Suprapubic skin (tissue), 4 donors: ENCODE measurements around the gene PFKFB3. TPM values are rescaled to one million over a fixed set of nuclear protein-coding genes. Genes with fewer than 3 reads are reported as not detected.

Experiments
- DNase-seq, 2 donors: peaks; one replicate each; pipeline ENCODE4 v3.0.0-alpha.2; 2019; ENCODE audit warnings: low spot score in 2 of 2
- H3K27ac ChIP-seq: fragments of 200-600 bp; sonication (generic); one replicate; pipeline ENCODE4 v1.5.1; 2019
- H3K27me3 ChIP-seq: fragments of 200-600 bp; sonication (generic); one replicate; pipeline ENCODE4 v1.5.1; 2019
- H3K36me3 ChIP-seq: fragments of 200-600 bp; sonication (generic); one replicate; pipeline ENCODE4 v1.5.1; 2019
- H3K4me1 ChIP-seq: fragments of 200-600 bp; sonication (generic); one replicate; pipeline ENCODE4 v1.5.1; 2019
- H3K4me3 ChIP-seq: fragments of 200-600 bp; sonication (generic); one replicate; pipeline ENCODE4 v1.5.1; 2019; ENCODE audit warnings: mild to moderate bottlenecking
- H3K9me3 ChIP-seq: fragments of 200-600 bp; sonication (generic); one replicate; pipeline ENCODE4 v1.5.1; 2019
- EP300 ChIP-seq: sonication (generic); formaldehyde crosslinking; IDR thresholded peaks from one replicate; pipeline ENCODE4 v1.6.1; 2017; ENCODE audit warnings: antibody characterized with exemption
- POLR2A ChIP-seq, 2 donors: fragments of 450-650 bp; IDR thresholded peaks; one replicate each; pipeline ENCODE4 v1.6.1; 2017; ENCODE audit warnings: antibody characterized with exemption in 2 of 2, mild to moderate bottlenecking in 2 of 2, moderate library complexity in 2 of 2
- POLR2AphosphoS5 ChIP-seq, 3 donors: sonication (generic); formaldehyde crosslinking; IDR thresholded peaks; one replicate each; pipeline ENCODE4 v1.6.1; 2017; ENCODE audit warnings: antibody characterized with exemption in 3 of 3
- WGBS: methylation state at CpG from one replicate; pipeline ENCODE4 v1.1.5; 2018; 5-methylcytosine and 5-hydroxymethylcytosine counted together
- total RNA-seq, 4 donors: library from RNA; depleted of rRNA; stranded (reverse); fragments of >200 nt; gene quantifications; one replicate each; pipeline ENCODE4 v1.1.0, GENCODE V29; 2016
- TF ChIP-seq, protein P1 (sequence below), 2 donors: fragments of 200-600 bp in 1 of 2; fragments of 450-650 bp in 1 of 2; sonication (generic) in 1 of 2; IDR thresholded peaks; one replicate each; pipeline ENCODE4 v1.5.1; 2016 to 2019; ENCODE audit warnings: antibody characterized with exemption in 2 of 2, mild to moderate bottlenecking in 1 of 2, moderate library complexity in 1 of 2

The PFKFB3 gene
- total RNA-seq, 4 donors from 2014 or later = 40.1 to 115 (median 52.2) TPM

DNA sequence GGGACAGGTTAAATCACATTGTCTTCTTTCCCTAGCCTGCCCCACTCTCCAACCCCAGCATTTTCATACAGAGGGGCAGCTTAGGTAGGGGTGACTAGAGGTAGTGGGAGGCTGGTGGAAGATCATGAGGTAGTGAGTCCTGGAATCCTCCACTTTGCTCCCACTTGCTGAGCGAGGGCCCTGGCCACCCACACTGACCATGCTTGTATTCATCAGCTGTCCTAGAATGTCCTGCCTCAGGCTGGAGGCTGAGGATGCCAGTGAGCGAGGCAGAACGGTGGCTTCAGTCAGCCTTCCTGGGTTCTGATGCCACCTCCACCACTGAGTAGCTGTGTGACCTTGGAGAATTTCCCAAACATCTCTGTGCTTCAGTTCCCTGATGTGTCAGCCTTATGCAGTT is 34.6 kb upstream of the PFKFB3 start:
- H3K9me3 ChIP-seq = no peaks in the 10 kb centered on the region
- no peak for TF ChIP-seq EP300
- TF ChIP-seq POLR2A (IDR thresholded peaks at IDR 0.05) = no peak
- TF ChIP-seq POLR2AphosphoS5 (IDR thresholded peaks at IDR 0.05) = no peak
- TF ChIP-seq, protein P1, sequence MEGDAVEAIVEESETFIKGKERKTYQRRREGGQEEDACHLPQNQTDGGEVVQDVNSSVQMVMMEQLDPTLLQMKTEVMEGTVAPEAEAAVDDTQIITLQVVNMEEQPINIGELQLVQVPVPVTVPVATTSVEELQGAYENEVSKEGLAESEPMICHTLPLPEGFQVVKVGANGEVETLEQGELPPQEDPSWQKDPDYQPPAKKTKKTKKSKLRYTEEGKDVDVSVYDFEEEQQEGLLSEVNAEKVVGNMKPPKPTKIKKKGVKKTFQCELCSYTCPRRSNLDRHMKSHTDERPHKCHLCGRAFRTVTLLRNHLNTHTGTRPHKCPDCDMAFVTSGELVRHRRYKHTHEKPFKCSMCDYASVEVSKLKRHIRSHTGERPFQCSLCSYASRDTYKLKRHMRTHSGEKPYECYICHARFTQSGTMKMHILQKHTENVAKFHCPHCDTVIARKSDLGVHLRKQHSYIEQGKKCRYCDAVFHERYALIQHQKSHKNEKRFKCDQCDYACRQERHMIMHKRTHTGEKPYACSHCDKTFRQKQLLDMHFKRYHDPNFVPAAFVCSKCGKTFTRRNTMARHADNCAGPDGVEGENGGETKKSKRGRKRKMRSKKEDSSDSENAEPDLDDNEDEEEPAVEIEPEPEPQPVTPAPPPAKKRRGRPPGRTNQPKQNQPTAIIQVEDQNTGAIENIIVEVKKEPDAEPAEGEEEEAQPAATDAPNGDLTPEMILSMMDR (IDR thresholded peaks at IDR 0.05) = no peak
- H3K27me3 ChIP-seq = no peaks in the 10 kb centered on the region
- H3K4me3 ChIP-seq = no peak overlapping the region
- H3K36me3 ChIP-seq = peaks cover 4% of the 10 kb centered on the region
- no peak for DNase-seq
- WGBS = 90% methylated on average over 3 of the region's 3 CpGs
- peaks cover 55% of the 10 kb centered on the region for H3K4me1 ChIP-seq
- H3K27ac ChIP-seq = no peak overlapping the region

DNA sequence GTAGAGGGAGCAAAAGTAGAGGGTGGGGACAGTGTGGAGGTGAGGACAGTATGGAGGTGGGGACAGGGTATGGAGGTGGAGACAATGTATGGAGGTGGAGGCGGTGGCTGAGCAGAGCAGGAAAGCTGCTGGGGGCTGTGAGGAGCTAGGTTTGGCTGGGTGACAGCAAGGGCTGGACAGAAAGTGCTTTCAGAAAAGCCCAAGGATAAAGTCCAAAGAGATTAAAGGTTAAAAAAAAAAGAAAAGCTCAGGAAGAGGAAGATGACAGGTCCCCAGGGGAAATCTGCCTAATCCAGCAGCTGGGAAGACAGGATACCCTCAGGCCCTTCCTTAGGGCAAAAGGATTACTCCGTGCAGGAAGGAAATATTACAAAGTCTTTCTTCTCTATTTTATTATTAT is 32.1 kb upstream of the PFKFB3 start:
- H3K36me3 ChIP-seq = peaks cover 4% of the 10 kb centered on the region
- WGBS = 72% methylated on average over 2 of the region's 2 CpGs
- H3K27ac ChIP-seq = peak overlapping the region; percentile 6
- no peak for TF ChIP-seq EP300
- no peaks in the 10 kb centered on the region for H3K27me3 ChIP-seq
- DNase-seq = no peak
- no peaks in the 10 kb centered on the region for H3K9me3 ChIP-seq
- H3K4me1 ChIP-seq = peaks cover 49% of the 10 kb centered on the region
- H3K4me3 ChIP-seq = no peak overlapping the region

DNA sequence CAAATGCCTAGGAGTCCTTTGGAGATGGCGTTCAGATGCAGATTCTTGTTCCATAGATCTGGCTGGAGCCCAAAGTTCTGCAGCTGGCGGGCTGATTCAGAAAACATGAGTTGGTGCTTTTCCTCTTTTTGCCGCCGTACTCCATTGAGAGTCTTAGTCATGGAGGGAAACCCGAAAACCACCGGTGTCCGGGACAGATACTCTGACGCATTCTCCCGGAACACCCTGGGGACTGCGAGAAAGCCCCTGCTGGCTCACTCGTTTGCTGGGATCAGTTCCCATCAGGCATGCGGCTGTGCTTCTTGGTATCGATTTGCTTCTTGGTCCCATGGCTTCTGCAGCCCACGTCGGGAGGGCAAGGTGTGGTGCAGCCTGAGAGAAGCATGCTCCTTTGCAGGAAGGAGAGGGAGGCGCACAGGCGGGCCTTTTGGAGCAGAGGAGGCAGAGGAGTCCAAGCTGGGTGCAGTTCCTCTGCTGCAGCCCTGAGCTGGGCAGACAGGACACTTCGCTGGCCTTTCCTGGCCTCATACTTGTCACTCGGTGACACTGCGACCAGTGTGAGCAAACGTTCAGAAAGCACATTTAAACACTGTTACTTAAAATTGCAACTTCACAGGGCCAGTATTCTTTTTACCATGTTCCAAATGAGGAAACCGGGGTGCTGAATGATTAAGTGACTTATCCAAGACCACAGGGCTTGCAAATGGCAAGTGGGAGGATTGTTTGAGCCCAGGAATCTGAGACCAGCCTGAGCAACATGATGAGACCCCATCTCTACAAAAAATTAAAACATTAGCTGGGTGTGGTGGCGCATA is 30.6 kb upstream of the PFKFB3 start:
- H3K27ac ChIP-seq = peak overlapping the region; percentile 65
- H3K36me3 ChIP-seq = no peaks in the 10 kb centered on the region
- no peak overlapping the region for H3K4me3 ChIP-seq
- H3K4me1 ChIP-seq = peaks cover 58% of the 10 kb centered on the region
- WGBS = 77% methylated on average over 15 of the region's 23 CpGs
- no peaks in the 10 kb centered on the region for H3K9me3 ChIP-seq
- H3K27me3 ChIP-seq = no peaks in the 10 kb centered on the region
- peak in 1 of 2 donors; percentile 81 for DNase-seq
- TF ChIP-seq, protein P1 (IDR thresholded peaks at IDR 0.05) = no peak
- TF ChIP-seq EP300 (no peak), POLR2AphosphoS5 (IDR thresholded peaks at IDR 0.05) (peak in 1 of 3 donors; percentile 19), POLR2A (IDR thresholded peaks at IDR 0.05) (peak in 1 of 2 donors; percentile 34)

DNA sequence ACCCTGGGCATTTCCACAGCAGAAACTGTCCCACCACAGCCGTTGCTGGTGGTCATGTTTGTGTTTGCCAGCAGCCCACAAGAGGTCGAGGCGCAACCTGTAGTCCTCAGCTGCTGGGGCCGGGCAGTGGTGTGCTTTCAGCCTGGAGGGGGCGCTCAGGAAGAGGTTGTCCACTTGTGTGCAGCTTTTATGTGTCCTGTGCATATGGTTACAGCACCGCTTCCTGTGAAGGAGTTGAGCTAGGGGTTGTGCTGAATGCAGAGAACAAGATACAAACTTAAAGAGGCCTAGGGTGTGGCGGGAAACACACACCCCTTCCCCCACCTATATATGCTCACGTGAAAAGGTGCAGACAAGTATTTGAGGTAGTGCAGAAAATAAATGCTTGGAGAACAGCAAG is 29.5 kb upstream of the PFKFB3 start:
- no peak for TF ChIP-seq EP300
- TF ChIP-seq POLR2A (IDR thresholded peaks at IDR 0.05) = no peak
- no peak for TF ChIP-seq POLR2AphosphoS5 (IDR thresholded peaks at IDR 0.05)
- TF ChIP-seq, protein P1 (IDR thresholded peaks at IDR 0.05) = no peak
- no peak for DNase-seq
- no peaks in the 10 kb centered on the region for H3K36me3 ChIP-seq
- H3K9me3 ChIP-seq = no peaks in the 10 kb centered on the region
- no peaks in the 10 kb centered on the region for H3K27me3 ChIP-seq
- H3K27ac ChIP-seq = no peak overlapping the region
- WGBS = 84% methylated on average over 8 of the region's 8 CpGs
- no peak overlapping the region for H3K4me3 ChIP-seq
- H3K4me1 ChIP-seq = peaks cover 60% of the 10 kb centered on the region

DNA sequence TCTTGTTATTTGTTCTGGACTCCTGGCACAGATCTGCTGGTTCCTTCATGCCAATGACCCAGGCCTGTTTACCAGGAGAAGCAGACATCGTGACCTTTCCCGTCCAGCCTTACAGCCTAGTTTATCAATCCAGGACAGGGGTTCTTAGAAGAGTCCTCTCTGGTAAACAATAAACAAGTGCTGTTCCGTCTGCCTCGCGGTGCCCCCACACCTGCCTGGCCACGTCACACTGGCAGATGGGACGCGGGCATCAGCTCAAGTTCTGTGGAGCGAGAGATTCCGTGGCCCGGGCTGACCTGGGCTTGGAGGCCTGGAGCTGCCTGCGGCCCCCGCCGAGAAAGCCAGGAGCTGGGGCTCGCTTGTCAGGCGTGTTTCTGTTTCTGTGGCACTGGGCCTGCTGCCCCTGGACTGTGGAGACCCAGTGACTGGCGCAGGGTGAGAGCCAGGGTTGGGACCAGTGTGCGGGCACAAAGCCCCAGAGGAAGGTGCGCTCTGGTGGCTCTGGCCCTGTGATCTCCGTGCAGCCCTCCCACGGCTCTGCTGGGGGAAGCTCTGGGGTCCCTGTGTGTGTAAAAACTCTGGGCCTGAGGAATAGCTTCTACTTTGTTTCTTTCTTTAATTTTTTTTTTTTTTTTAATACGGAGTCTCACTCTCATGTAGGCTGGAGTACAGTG is 28.4 kb upstream of the PFKFB3 start:
- no peaks in the 10 kb centered on the region for H3K9me3 ChIP-seq
- DNase-seq = no peak
- no peaks in the 10 kb centered on the region for H3K36me3 ChIP-seq
- 97% methylated on average over 22 of the region's 22 CpGs for WGBS
- H3K27me3 ChIP-seq = no peaks in the 10 kb centered on the region
- TF ChIP-seq, protein P1 (IDR thresholded peaks at IDR 0.05) = no peak
- TF ChIP-seq EP300 = no peak
- TF ChIP-seq POLR2AphosphoS5 (IDR thresholded peaks at IDR 0.05) = no peak
- TF ChIP-seq POLR2A (IDR thresholded peaks at IDR 0.05) = no peak
- no peak overlapping the region for H3K4me3 ChIP-seq
- H3K27ac ChIP-seq = no peak overlapping the region
- H3K4me1 ChIP-seq = peaks cover 59% of the 10 kb centered on the region
